ENCODE results near the gene SPINT1. TPM values are rescaled to one million over a fixed set of nuclear protein-coding genes. Genes with fewer than 3 reads are reported as not detected.

The SPINT1 gene
- total and polyA plus RNA-seq, 4 donors = 1.2 to 2.6 (median 1.9) TPM

- H3K27ac ChIP-seq (ENCODE audit: low read depth in 1 of 2, low read length in 2 of 2) = no peak overlapping the region
These were observed 56.6 kb downstream of the SPINT1 start for GRCh38 chr15:40900256-40901052.

GRCh38 chr15:40901053-40901443 lies 57.2 kb downstream of the SPINT1 start:
- 77% methylated on average over 5 of the region's 5 CpGs for WGBS

More at GRCh38 chr15:40900256-40901052, 56.6 kb downstream of the SPINT1 start:
- DNase-seq (ENCODE audit: low spot score) = no peak
- no peaks in the 10 kb centered on the region for H3K27me3 ChIP-seq (ENCODE audit: control insufficient read depth in 4 of 4, insufficient read depth in 4 of 4, low read length in 3 of 4)
- H3K36me3 ChIP-seq (ENCODE audit: control insufficient read depth in 4 of 4, insufficient read depth in 3 of 4, low read depth in 1 of 4, low read length in 3 of 4) = peaks cover 12 to 40% (median 23%) of the 10 kb centered on the region in 4 donors
- H3K4me1 ChIP-seq (ENCODE audit: control insufficient read depth in 4 of 4, insufficient read depth in 4 of 4, low read length in 3 of 4) = peaks cover 2 to 28% (median 18%) of the 10 kb centered on the region in 4 donors
- no peak for TF ChIP-seq YY1 (IDR thresholded peaks at IDR 0.05)
- TF ChIP-seq JUND (IDR thresholded peaks at IDR 0.05) = no peak
- TF ChIP-seq REST (IDR thresholded peaks at IDR 0.05) = no peak
- no peak for TF ChIP-seq FOXA1 (IDR thresholded peaks at IDR 0.05)
- WGBS = 93% methylated on average over 36 of the region's 36 CpGs
- H3K9ac ChIP-seq (ENCODE audit: low read depth in 1 of 2, low read length in 2 of 2) = no peak overlapping the region
- H3K4me3 ChIP-seq (ENCODE audit: low read depth in 1 of 3, low read length in 3 of 3) = no peak overlapping the region
- no peaks in the 10 kb centered on the region for H3K9me3 ChIP-seq (ENCODE audit: control insufficient read depth in 4 of 4, low read length in 3 of 4)

More at GRCh38 chr15:40901053-40901443, 57.2 kb downstream of the SPINT1 start:
- Histone ChIP-seq H3K27ac (ENCODE audit: low read depth in 1 of 2, low read length in 2 of 2) (no peak overlapping the region), H3K9me3 (ENCODE audit: control insufficient read depth in 4 of 4, low read length in 3 of 4) (no peaks in the 10 kb centered on the region), H3K4me1 (ENCODE audit: control insufficient read depth in 4 of 4, insufficient read depth in 4 of 4, low read length in 3 of 4) (peaks cover 2 to 28% (median 22%) of the 10 kb centered on the region in 4 donors), H3K9ac (ENCODE audit: low read depth in 1 of 2, low read length in 2 of 2) (no peak overlapping the region), H3K4me3 (ENCODE audit: low read depth in 1 of 3, low read length in 3 of 3) (no peak overlapping the region), H3K27me3 (ENCODE audit: control insufficient read depth in 4 of 4, insufficient read depth in 4 of 4, low read length in 3 of 4) (no peaks in the 10 kb centered on the region), H3K36me3 (ENCODE audit: control insufficient read depth in 4 of 4, insufficient read depth in 3 of 4, low read depth in 1 of 4, low read length in 3 of 4) (peaks cover 12 to 40% (median 21%) of the 10 kb centered on the region in 4 donors)
- DNase-seq (ENCODE audit: low spot score) = no peak
- no peak for TF ChIP-seq FOXA1 (IDR thresholded peaks at IDR 0.05)
- no peak for TF ChIP-seq REST (IDR thresholded peaks at IDR 0.05)
- TF ChIP-seq HNF4A (conservative IDR thresholded peaks at IDR 0.05) = no peak
- no peak for TF ChIP-seq HNF4G (IDR thresholded peaks at IDR 0.05)
- TF ChIP-seq EGR1 (IDR thresholded peaks at IDR 0.05; ENCODE audit: low read depth in 2 of 2) = no peak
- no peak for TF ChIP-seq MAX (IDR thresholded peaks at IDR 0.05)
- no peak for TF ChIP-seq GABPA (IDR thresholded peaks at IDR 0.05 in 1 of 2, conservative IDR thresholded peaks at IDR 0.05 in 1 of 2)
- TF ChIP-seq SP1 (IDR thresholded peaks at IDR 0.05) = no peak
- TF ChIP-seq RXRA (IDR thresholded peaks at IDR 0.05) = no peak

Data from liver (tissue), 9 donors.